ENCODE results near the gene MUCL1. TPM values are rescaled to one million over a fixed set of nuclear protein-coding genes. Genes with fewer than 3 reads are reported as not detected.

The MUCL1 gene
- total RNA-seq, 1 donor from 2014 or later: not detected

DNA sequence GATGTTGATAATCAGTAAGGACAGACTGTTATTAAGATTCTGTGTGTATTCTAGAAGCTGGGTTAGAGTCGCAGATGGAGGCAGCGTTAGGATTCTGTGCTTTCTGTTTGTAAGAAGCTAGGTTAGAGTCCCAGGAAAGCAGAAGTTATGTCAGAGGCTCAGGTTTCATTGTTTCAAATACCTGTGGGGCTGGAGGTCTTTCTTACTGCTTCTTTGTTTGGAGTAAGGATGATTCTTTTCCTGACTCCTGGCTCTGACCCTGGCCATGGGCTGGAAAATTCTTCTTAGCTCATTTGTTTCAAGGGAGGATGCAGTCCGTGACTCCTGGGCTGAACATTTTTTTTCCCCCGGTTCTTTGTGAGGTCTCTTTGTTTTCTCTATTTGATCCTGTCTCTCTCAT, 5.2 kb downstream of the MUCL1 start:
- no peak overlapping the region for H3K4me3 ChIP-seq (ENCODE audit: insufficient read depth, low read depth, low read length)
- no peaks in the 10 kb centered on the region for H3K27me3 ChIP-seq (ENCODE audit: insufficient read depth, low read length)
- no peaks in the 10 kb centered on the region for H3K36me3 ChIP-seq (ENCODE audit: insufficient read depth, low read length)
- H3K4me2 ChIP-seq (ENCODE audit: low read length): no peak overlapping the region
- no peak overlapping the region for H3K9ac ChIP-seq (ENCODE audit: low read length)
- no peak for TF ChIP-seq EZH2 (IDR thresholded peaks at IDR 0.05; ENCODE audit: insufficient read depth, low read length)
- no peak for TF ChIP-seq CTCF (IDR thresholded peaks at IDR 0.05; ENCODE audit: insufficient read depth, low read depth, low read length)
- H3K4me1 ChIP-seq (ENCODE audit: insufficient read depth, low read length): no peaks in the 10 kb centered on the region
- no peak for FAIRE-seq
- Mint-ChIP-seq H3K36me3 (ENCODE audit: low read depth, unreplicated experiment) (no peaks in the 10 kb centered on the region), H3K4me1 (ENCODE audit: low read depth, unreplicated experiment) (no peaks in the 10 kb centered on the region), H3K4me3 (ENCODE audit: unreplicated experiment) (no peak overlapping the region), H3K9me3 (ENCODE audit: unreplicated experiment) (peaks cover 4% of the 10 kb centered on the region), H3K27ac (ENCODE audit: unreplicated experiment) (no peak overlapping the region), H3K27me3 (ENCODE audit: low read depth, unreplicated experiment) (peaks cover 2% of the 10 kb centered on the region)
- no peaks in the 10 kb centered on the region for H3K79me2 ChIP-seq (ENCODE audit: insufficient read depth, low read length)
- no peak for DNase-seq (ENCODE audit: low read depth)
- no peak overlapping the region for H2AFZ ChIP-seq (ENCODE audit: low read depth, low read length)
- H3K27ac ChIP-seq (ENCODE audit: low read depth, low read length): no peak overlapping the region
- no peaks in the 10 kb centered on the region for H4K20me1 ChIP-seq (ENCODE audit: insufficient read depth, low read length)
- no peaks in the 10 kb centered on the region for H3K9me3 ChIP-seq (ENCODE audit: insufficient read depth, low read depth, low read length)

DNA sequence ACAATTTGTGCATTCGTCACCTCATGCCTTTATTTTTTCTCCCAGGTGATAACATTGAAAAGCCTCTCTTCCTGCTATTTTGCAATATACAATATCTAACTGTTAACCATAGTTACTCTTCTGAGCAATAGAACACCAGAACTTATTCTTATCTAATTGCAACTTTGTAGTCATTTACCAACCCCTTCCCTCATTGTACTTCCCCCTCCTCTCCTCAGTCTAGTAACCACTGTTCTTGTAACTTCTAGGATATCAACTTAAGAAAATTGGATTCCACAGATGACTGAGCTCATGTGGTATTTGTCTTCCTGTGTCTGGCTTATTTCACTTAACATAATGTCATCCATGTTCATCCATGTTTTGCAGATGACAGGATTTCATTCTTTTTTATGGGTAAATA, 7.6 kb downstream of the MUCL1 start:
- peaks cover 2% of the 10 kb centered on the region for H3K27me3 Mint-ChIP-seq (ENCODE audit: low read depth, unreplicated experiment)
- H3K4me1 Mint-ChIP-seq (ENCODE audit: low read depth, unreplicated experiment): no peaks in the 10 kb centered on the region
- no peak overlapping the region for H3K27ac ChIP-seq (ENCODE audit: low read depth, low read length)
- no peak for TF ChIP-seq EZH2 (IDR thresholded peaks at IDR 0.05; ENCODE audit: insufficient read depth, low read length)
- peaks cover 4% of the 10 kb centered on the region for H3K9me3 Mint-ChIP-seq (ENCODE audit: unreplicated experiment)
- H4K20me1 ChIP-seq (ENCODE audit: insufficient read depth, low read length): no peaks in the 10 kb centered on the region
- no peak overlapping the region for H3K4me3 ChIP-seq (ENCODE audit: insufficient read depth, low read depth, low read length)
- H3K27ac Mint-ChIP-seq (ENCODE audit: unreplicated experiment): no peak overlapping the region
- no peak overlapping the region for H2AFZ ChIP-seq (ENCODE audit: low read depth, low read length)
- no peaks in the 10 kb centered on the region for H3K36me3 ChIP-seq (ENCODE audit: insufficient read depth, low read length)
- H3K4me3 Mint-ChIP-seq (ENCODE audit: unreplicated experiment): no peak overlapping the region
- FAIRE-seq (no peak), DNase-seq (ENCODE audit: low read depth) (no peak)
- no peaks in the 10 kb centered on the region for H3K27me3 ChIP-seq (ENCODE audit: insufficient read depth, low read length)
- H3K4me1 ChIP-seq (ENCODE audit: insufficient read depth, low read length): no peaks in the 10 kb centered on the region
- no peaks in the 10 kb centered on the region for H3K79me2 ChIP-seq (ENCODE audit: insufficient read depth, low read length)
- no peaks in the 10 kb centered on the region for H3K9me3 ChIP-seq (ENCODE audit: insufficient read depth, low read depth, low read length)
- no peaks in the 10 kb centered on the region for H3K36me3 Mint-ChIP-seq (ENCODE audit: low read depth, unreplicated experiment)
- no peak overlapping the region for H3K4me2 ChIP-seq (ENCODE audit: low read length)
- no peak overlapping the region for H3K9ac ChIP-seq (ENCODE audit: low read length)

DNA sequence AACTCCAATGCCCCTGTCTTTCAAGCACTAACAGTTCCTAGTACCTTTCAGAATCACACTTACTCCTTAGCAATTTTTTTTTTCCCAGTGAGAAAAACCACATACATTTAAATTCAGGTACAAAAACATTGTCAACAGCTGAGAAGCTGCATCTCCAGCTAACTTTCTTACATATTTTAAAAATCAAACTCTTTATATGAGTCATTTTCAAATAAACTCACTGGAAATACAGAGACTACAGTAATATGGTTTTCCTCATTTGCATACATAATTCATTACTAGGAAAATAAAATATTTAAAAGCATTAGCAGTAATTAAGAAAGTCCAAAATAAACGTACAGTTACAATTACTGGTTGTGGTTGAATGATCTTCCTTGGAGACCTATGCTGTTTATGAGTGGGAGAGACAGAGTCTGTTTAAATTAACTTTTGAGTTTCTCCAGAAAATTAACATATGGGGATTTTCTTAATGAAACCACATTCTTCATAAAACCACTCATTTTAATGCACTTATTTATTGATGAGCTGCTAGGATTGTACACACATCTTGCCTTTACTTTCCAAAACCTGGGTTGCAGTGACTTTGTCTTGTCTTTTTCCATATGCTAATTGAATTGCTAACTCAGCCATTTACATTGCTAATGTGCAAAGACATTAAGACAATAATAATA, 9.8 kb downstream of the MUCL1 start:
- no peak overlapping the region for H3K27ac Mint-ChIP-seq (ENCODE audit: unreplicated experiment)
- H3K9me3 Mint-ChIP-seq (ENCODE audit: unreplicated experiment): peaks cover 4% of the 10 kb centered on the region
- no peaks in the 10 kb centered on the region for H3K36me3 Mint-ChIP-seq (ENCODE audit: low read depth, unreplicated experiment)
- H2AFZ ChIP-seq (ENCODE audit: low read depth, low read length): no peak overlapping the region
- no peaks in the 10 kb centered on the region for H3K36me3 ChIP-seq (ENCODE audit: insufficient read depth, low read length)
- H3K27me3 Mint-ChIP-seq (ENCODE audit: low read depth, unreplicated experiment): peaks cover 2% of the 10 kb centered on the region
- no peaks in the 10 kb centered on the region for H3K9me3 ChIP-seq (ENCODE audit: insufficient read depth, low read depth, low read length)
- no peaks in the 10 kb centered on the region for H4K20me1 ChIP-seq (ENCODE audit: insufficient read depth, low read length)
- DNase-seq (ENCODE audit: low read depth) (no peak), FAIRE-seq (no peak)
- no peak overlapping the region for H3K4me2 ChIP-seq (ENCODE audit: low read length)
- H3K27me3 ChIP-seq (ENCODE audit: insufficient read depth, low read length): no peaks in the 10 kb centered on the region
- H3K27ac ChIP-seq (ENCODE audit: low read depth, low read length): no peak overlapping the region
- H3K4me1 ChIP-seq (ENCODE audit: insufficient read depth, low read length): no peaks in the 10 kb centered on the region
- H3K79me2 ChIP-seq (ENCODE audit: insufficient read depth, low read length): no peaks in the 10 kb centered on the region
- no peak overlapping the region for H3K4me3 ChIP-seq (ENCODE audit: insufficient read depth, low read depth, low read length)
- no peaks in the 10 kb centered on the region for H3K4me1 Mint-ChIP-seq (ENCODE audit: low read depth, unreplicated experiment)
- H3K4me3 Mint-ChIP-seq (ENCODE audit: unreplicated experiment): no peak overlapping the region
- H3K9ac ChIP-seq (ENCODE audit: low read length): no peak overlapping the region
- TF ChIP-seq EZH2 (IDR thresholded peaks at IDR 0.05; ENCODE audit: insufficient read depth, low read length) (no peak), CTCF (IDR thresholded peaks at IDR 0.05; ENCODE audit: insufficient read depth, low read depth, low read length) (no peak)
